Fibroblast of lung (primary cell): ENCODE results near the gene RBFOX1. TPM values are rescaled to one million over a fixed set of nuclear protein-coding genes. Genes with fewer than 3 reads are reported as not detected.

Source experiments
- DNase-seq, 2 donors: peaks; one replicate each; pipeline versions ENCODE4 v3.0.0 to v3.0.0-alpha.2; 2010; ENCODE audit warnings: low read depth in 2 of 2
- H2AFZ ChIP-seq: 2 replicates; pipeline ENCODE4 v1.5.1; 2012; ENCODE audit warnings: low read length, control low read depth, inconsistent platforms
- H3K27ac ChIP-seq: 2 replicates; pipeline ENCODE4 v1.5.1; 2011; ENCODE audit warnings: low read length, control low read depth; ENCODE audit not compliant: insufficient read depth
- H3K27me3 ChIP-seq: 2 replicates; pipeline ENCODE4 v1.5.1; 2011; ENCODE audit warnings: mild to moderate bottlenecking, low read length; ENCODE audit not compliant: control insufficient read depth, insufficient read depth
- H3K36me3 ChIP-seq: 2 replicates; pipeline ENCODE4 v1.5.1; 2011; ENCODE audit warnings: low read length; ENCODE audit not compliant: control insufficient read depth, insufficient read depth
- H3K4me1 ChIP-seq: 2 replicates; pipeline ENCODE4 v1.5.1; 2011; ENCODE audit warnings: low read length; ENCODE audit not compliant: control insufficient read depth, insufficient read depth; ENCODE audit errors: extremely low read depth
- H3K4me2 ChIP-seq: 2 replicates; pipeline ENCODE4 v1.5.1; 2011; ENCODE audit warnings: low read length, control low read depth; ENCODE audit not compliant: insufficient read depth; ENCODE audit errors: extremely low read depth
- H3K4me3 ChIP-seq, 4 experiments: fragments of 200-600 bp in 1 of 4; sonication (generic) in 1 of 4; replicated peaks in 1 of 4; 2 replicates each; pipeline ENCODE4 v1.5.1; 2011 to 2016; ENCODE audit warnings: low read length in 4 of 4, low read depth in 3 of 4, mild to moderate bottlenecking in 3 of 4, control low read depth in 2 of 4, inconsistent platforms in 1 of 4, mixed read lengths in 1 of 4; ENCODE audit not compliant: insufficient read depth in 1 of 4; ENCODE audit errors: control extremely low read depth in 1 of 4
- H3K79me2 ChIP-seq: 2 replicates; pipeline ENCODE4 v1.5.1; 2012; ENCODE audit warnings: mild to moderate bottlenecking, low read length, inconsistent platforms; ENCODE audit not compliant: control insufficient read depth, insufficient read depth
- H3K9ac ChIP-seq: 2 replicates; pipeline ENCODE4 v1.5.1; 2011; ENCODE audit warnings: mild to moderate bottlenecking, low read length, control low read depth; ENCODE audit not compliant: insufficient read depth
- H3K9me3 ChIP-seq: 2 replicates; pipeline ENCODE4 v1.5.1; 2012; ENCODE audit warnings: low read depth, low read length; ENCODE audit not compliant: control insufficient read depth, insufficient read depth
- H4K20me1 ChIP-seq: 2 replicates; pipeline ENCODE4 v1.5.1; 2011; ENCODE audit warnings: low read length; ENCODE audit not compliant: control insufficient read depth, insufficient read depth; ENCODE audit errors: extremely low read depth
- CTCF ChIP-seq, 2 donors: IDR thresholded peaks in 1 of 2; conservative IDR thresholded peaks in 1 of 2; 1 replicate in 1 of 2; 2 replicates in 1 of 2; pipeline ENCODE4 v1.5.1; 2011 to 2012; ENCODE audit warnings: low read length in 2 of 2, control low read depth in 1 of 2, inconsistent platforms in 1 of 2, low read depth in 1 of 2, mild to moderate bottlenecking in 1 of 2
- EZH2 ChIP-seq: IDR thresholded peaks from 2 replicates; pipeline ENCODE4 v1.5.1; 2012; ENCODE audit warnings: low read length, control low read depth, mild to moderate bottlenecking; ENCODE audit errors: missing control alignments
- polyA plus RNA-seq, 2 donors: library from polyadenylated mRNA; depleted of rRNA in 1 of 2; stranded (reverse) in 1 of 2; unstranded in 1 of 2; fragments of >200 nt; gene quantifications; 2 replicates each; pipeline ENCODE4 v1.2.1, GENCODE V29; 2011 to 2012; ENCODE audit warnings: missing spikeins in 1 of 2
- total RNA-seq: library from RNA; depleted of rRNA; stranded (reverse); fragments of >200 nt; gene quantifications from 2 replicates; pipeline ENCODE4 v1.2.1, GENCODE V29; 2014

The RBFOX1 gene
- total and polyA plus RNA-seq, 2 donors (not counting 1 experiment from before 2014, with no cell fraction given) = not detected

GRCh38 chr16:7303052-7303610 is 29.5 kb upstream of the RBFOX1 start:
- TF ChIP-seq EZH2 = no peak
- no peak for TF ChIP-seq CTCF (conservative IDR thresholded peaks at IDR 0.05 in 1 of 2, IDR thresholded peaks at IDR 0.05 in 1 of 2; ENCODE audit: low read depth in 1 of 2, low read length in 2 of 2)
- H3K36me3 ChIP-seq = no peaks in the 10 kb centered on the region
- no peak overlapping the region for H3K4me3 ChIP-seq
- no peak overlapping the region for H3K27ac ChIP-seq
- H4K20me1 ChIP-seq = no peaks in the 10 kb centered on the region
- H3K9ac ChIP-seq = no peak overlapping the region
- H3K9me3 ChIP-seq = no peaks in the 10 kb centered on the region
- no peaks in the 10 kb centered on the region for H3K27me3 ChIP-seq
- H3K4me2 ChIP-seq = no peak overlapping the region
- no peaks in the 10 kb centered on the region for H3K79me2 ChIP-seq
- no peaks in the 10 kb centered on the region for H3K4me1 ChIP-seq
- no peak overlapping the region for H2AFZ ChIP-seq
- DNase-seq = no peak

GRCh38 chr16:7303660-7304200 is 28.9 kb upstream of the RBFOX1 start:
- Histone ChIP-seq H2AFZ (no peak overlapping the region), H3K4me1 (no peaks in the 10 kb centered on the region), H3K27me3 (no peaks in the 10 kb centered on the region), H3K9ac (no peak overlapping the region), H3K36me3 (no peaks in the 10 kb centered on the region), H3K27ac (no peak overlapping the region), H3K4me2 (no peak overlapping the region), H3K79me2 (no peaks in the 10 kb centered on the region), H3K4me3 (no peak overlapping the region), H4K20me1 (no peaks in the 10 kb centered on the region), H3K9me3 (no peaks in the 10 kb centered on the region)
- no peak for TF ChIP-seq CTCF (conservative IDR thresholded peaks at IDR 0.05 in 1 of 2, IDR thresholded peaks at IDR 0.05 in 1 of 2; ENCODE audit: low read depth in 1 of 2, low read length in 2 of 2)
- no peak for TF ChIP-seq EZH2
- no peak for DNase-seq

- Histone ChIP-seq H3K4me3 (no peak overlapping the region), H3K79me2 (no peaks in the 10 kb centered on the region), H2AFZ (no peak overlapping the region), H3K9ac (no peak overlapping the region), H3K27me3 (no peaks in the 10 kb centered on the region), H3K27ac (no peak overlapping the region), H3K36me3 (no peaks in the 10 kb centered on the region), H4K20me1 (no peaks in the 10 kb centered on the region), H3K4me2 (no peak overlapping the region), H3K4me1 (no peaks in the 10 kb centered on the region), H3K9me3 (no peaks in the 10 kb centered on the region)
- TF ChIP-seq CTCF (conservative IDR thresholded peaks at IDR 0.05 in 1 of 2, IDR thresholded peaks at IDR 0.05 in 1 of 2; ENCODE audit: low read depth in 1 of 2, low read length in 2 of 2) = no peak
- TF ChIP-seq EZH2 = no peak
- no peak for DNase-seq
Measured at GRCh38 chr16:7304279-7304678, 28.4 kb upstream of the RBFOX1 start.
